Aorta (tissue), 5 donors: Measurements from ENCODE around the gene SKAP2. TPM values are rescaled to one million over a fixed set of nuclear protein-coding genes. Genes with fewer than 3 reads are reported as not detected.

Experiments used
- ATAC-seq: fragments of 200-7000 bp; cut with Tn5 transposase; one replicate; pipeline ENCODE4 v1.9.1; 2022; ENCODE audit warnings: moderate library complexity; ENCODE audit not compliant: low FRiP score
- DNase-seq, 2 donors: peaks; one replicate each; pipeline ENCODE4 v3.0.0-alpha.2; 2020
- H3K27ac ChIP-seq, 2 donors: one replicate each; pipeline ENCODE4 v1.5.1; 2013; ENCODE audit warnings: low read length in 2 of 2, mild to moderate bottlenecking in 2 of 2, moderate library complexity in 2 of 2, control low read depth in 1 of 2, inconsistent platforms in 1 of 2, low read depth in 1 of 2
- H3K27me3 ChIP-seq, 2 donors: one replicate each; pipeline ENCODE4 v1.6.1; 2013; ENCODE audit warnings: control low read depth in 1 of 2, low read length in 1 of 2, mild to moderate bottlenecking in 1 of 2, moderate library complexity in 1 of 2; ENCODE audit not compliant: insufficient read depth in 2 of 2, control insufficient read depth in 1 of 2
- H3K36me3 ChIP-seq, 2 donors: one replicate each; pipeline ENCODE4 v1.6.1; 2013; ENCODE audit warnings: control low read depth in 1 of 2, low read length in 1 of 2, mild to moderate bottlenecking in 1 of 2; ENCODE audit not compliant: insufficient read depth in 2 of 2, control insufficient read depth in 1 of 2
- H3K4me1 ChIP-seq, 2 donors: one replicate each; pipeline ENCODE4 v1.6.1; 2013; ENCODE audit warnings: low read length in 2 of 2, control low read depth in 1 of 2, mild to moderate bottlenecking in 1 of 2, moderate library complexity in 1 of 2; ENCODE audit not compliant: insufficient read depth in 2 of 2, control insufficient read depth in 1 of 2
- H3K4me3 ChIP-seq, 2 donors: one replicate each; pipeline ENCODE4 v1.5.1; 2013; ENCODE audit warnings: low read length in 2 of 2, control low read depth in 1 of 2, mild to moderate bottlenecking in 1 of 2
- H3K9me3 ChIP-seq: one replicate; pipeline ENCODE4 v1.6.1; 2013; ENCODE audit warnings: mild to moderate bottlenecking, low read length; ENCODE audit not compliant: control insufficient read depth
- WGBS, 2 donors: extraction: QIAGEN DNeasy Blood & Tissue Kit; methylation state at CpG; one replicate each; pipeline ENCODE4 v1.1.7; 2013; 5-methylcytosine and 5-hydroxymethylcytosine counted together
- intact Hi-C, 2 donors: fragments of 100-400 bp; cut with DNase I; formaldehyde crosslinking; loops; one replicate each; pipeline versions ENCODE4 v1.14.2 to v1.15.0; 2022
- polyA plus RNA-seq, 2 donors: library from polyadenylated mRNA; stranded (reverse); fragments of 200-250 nt; gene quantifications; one replicate each; pipeline ENCODE4 v1.2.3, GENCODE V29; 2013
- total RNA-seq, 2 donors: library from RNA; stranded (reverse); fragmentation: NEBNext Ultra II Directional; extraction: Animal tissue kit (Norgen Biotek cat#: 25700); gene quantifications; one replicate each; pipeline ENCODE4 v1.2.1, GENCODE V29; 2021
- donor health status: healthy with polysubstance abuse.
- donor health status: Bipolar disorder and iron deficiency.
- donor health status: DM: no; HTN: no; CAD: no.
- donor health status: DM: no; HTN: no; CAD: no.
- donor health status: DM: yes; HTN: yes; CAD: no.

SKAP2 gene
- total and polyA plus RNA-seq, 4 donors, result 11.4 to 48.5 (median 27.9) TPM

DNA sequence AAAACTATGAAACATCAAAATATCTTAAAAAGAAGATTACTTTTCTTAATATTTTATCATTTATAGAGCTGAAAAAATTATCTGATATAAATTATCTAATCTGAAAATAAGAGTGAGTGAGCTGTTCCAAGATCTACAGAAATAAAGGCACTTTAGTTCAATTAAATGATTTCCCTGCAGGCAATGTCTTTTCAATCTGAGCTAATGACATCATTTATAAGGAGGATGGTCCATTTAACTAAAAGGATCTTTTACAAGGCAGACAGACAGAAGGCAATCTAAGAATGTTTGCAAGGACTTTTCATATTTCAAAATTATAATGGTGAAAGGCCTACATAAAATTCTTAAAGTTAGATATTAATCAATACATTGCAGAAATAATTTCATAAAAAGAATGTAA is 71.8 kb downstream of the SKAP2 start:
- intact Hi-C loops, result no loop called here
- Histone ChIP-seq H3K9me3 (no peaks in the 10 kb centered on the region), H3K27ac (no peak overlapping the region), H3K4me1 (no peaks in the 10 kb centered on the region), H3K4me3 (no peak overlapping the region), H3K27me3 (no peaks in the 10 kb centered on the region), H3K36me3 (no peaks in the 10 kb centered on the region)
- ATAC-seq (no peak), DNase-seq (no peak)

DNA sequence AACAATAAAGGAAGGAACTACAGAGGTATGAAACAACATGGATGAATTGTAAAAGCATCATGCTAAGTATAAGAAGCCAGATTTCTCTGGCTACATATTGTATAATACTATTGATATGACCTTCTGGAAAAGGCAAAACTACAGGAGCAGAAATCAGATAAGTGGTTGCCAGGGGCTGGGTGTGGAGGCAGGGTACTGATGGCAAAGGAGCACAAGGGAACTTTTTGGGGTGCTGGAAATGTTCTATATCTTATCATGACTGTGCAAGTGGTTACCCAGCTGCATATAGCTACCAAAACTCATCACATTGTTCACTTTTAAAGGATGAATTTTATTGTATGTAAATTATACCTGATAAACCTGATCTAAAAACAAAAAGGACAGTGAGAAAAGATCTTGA is 72.4 kb downstream of the SKAP2 start:
- Histone ChIP-seq H3K4me1 (no peaks in the 10 kb centered on the region), H3K27me3 (no peaks in the 10 kb centered on the region), H3K9me3 (no peaks in the 10 kb centered on the region), H3K36me3 (no peaks in the 10 kb centered on the region), H3K27ac (no peak overlapping the region), H3K4me3 (no peak overlapping the region)
- intact Hi-C loops, result no loop called here
- ATAC-seq, result no peak
- DNase-seq, result no peak

DNA sequence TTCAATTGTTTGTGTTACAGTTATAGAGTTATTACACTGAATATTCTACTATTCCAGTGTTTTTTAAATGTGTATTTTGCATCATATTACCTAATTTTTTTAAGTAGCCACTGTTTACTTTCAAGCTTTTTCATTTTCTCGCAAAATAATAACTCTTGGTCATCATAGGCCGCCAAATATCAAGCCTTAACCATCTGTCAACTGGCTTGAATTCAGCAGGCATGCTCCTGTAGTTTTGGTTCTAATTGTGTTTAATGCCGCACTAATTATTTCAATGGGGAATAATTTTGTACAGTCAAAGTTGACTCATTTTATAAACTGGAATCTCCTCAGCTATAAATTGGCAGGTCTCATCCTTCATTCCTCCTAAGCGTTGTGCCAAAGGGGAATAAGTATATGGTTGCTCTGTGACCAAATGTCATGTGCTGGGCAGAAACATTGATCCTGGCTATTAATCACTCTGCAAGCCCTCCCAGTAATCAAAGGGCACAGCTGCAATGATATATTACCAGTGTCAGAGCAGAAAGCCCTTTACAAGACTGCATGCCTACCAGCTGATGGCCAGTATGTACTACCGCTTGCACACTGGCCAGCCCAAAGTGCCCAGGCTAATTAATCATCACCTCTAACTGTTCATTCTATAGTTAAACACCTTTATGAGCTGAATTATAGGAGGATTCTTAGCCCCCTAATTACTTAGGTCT is 74.8 kb downstream of the SKAP2 start:
- WGBS, 2 donors, result 84 to 96% methylated on average over 5 of the region's 5 CpGs
- Histone ChIP-seq H3K27me3 (no peaks in the 10 kb centered on the region), H3K4me3 (no peak overlapping the region), H3K9me3 (no peaks in the 10 kb centered on the region), H3K4me1 (no peaks in the 10 kb centered on the region), H3K36me3 (no peaks in the 10 kb centered on the region), H3K27ac (no peak overlapping the region)
- ATAC-seq (no peak), DNase-seq (no peak)
- intact Hi-C loops, result no loop called here

DNA sequence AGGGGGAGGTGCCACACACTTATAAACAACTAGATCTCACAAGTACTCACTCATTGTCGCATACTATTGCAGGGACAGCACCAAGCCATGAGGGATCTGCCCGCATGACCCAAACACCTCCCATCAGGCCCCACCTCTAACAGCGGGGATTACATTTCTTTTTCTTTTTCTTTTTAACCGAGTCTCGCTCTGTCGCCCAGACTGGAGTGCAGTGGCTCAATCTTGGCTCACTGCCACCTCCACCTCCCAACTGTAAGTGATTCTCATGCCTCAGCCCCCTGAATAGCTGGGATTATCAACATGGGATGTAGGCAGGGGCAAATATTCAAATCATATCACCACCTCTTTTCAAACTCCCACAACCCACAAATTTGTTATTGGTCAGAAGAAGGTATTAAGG is 76.7 kb downstream of the SKAP2 start:
- H3K9me3 ChIP-seq, result no peaks in the 10 kb centered on the region
- no peak overlapping the region for H3K4me3 ChIP-seq
- no peak overlapping the region for H3K27ac ChIP-seq
- no peak for DNase-seq
- no peaks in the 10 kb centered on the region for H3K4me1 ChIP-seq
- 71 to 77% methylated on average over 6 of the region's 6 CpGs for WGBS, 2 donors
- no peaks in the 10 kb centered on the region for H3K27me3 ChIP-seq
- no peaks in the 10 kb centered on the region for H3K36me3 ChIP-seq
- ATAC-seq, result no peak
- intact Hi-C loops, result no loop called here

DNA sequence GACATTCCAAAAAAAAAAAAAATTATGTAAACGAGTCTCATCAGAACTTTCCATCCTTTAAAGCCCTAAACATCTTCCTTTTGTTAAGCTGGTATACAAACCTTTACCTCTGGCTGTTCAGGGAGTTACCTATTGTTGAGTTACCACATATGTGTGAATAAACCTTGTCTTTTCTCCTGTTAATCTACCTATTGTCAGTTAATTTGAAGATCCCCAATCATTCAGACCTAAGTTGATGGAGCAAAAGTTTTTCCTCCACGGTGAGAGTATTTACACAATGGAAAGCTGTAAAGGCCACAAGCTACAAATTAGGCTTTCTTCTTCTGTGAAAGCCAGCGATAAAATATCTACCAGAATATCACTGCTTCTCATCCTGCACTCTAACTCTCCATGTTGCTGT is 80.3 kb downstream of the SKAP2 start:
- ATAC-seq (no peak), DNase-seq (no peak)
- intact Hi-C loops, result no loop called here
- Histone ChIP-seq H3K4me1 (no peaks in the 10 kb centered on the region), H3K9me3 (no peaks in the 10 kb centered on the region), H3K36me3 (no peaks in the 10 kb centered on the region), H3K4me3 (no peak overlapping the region), H3K27ac (no peak overlapping the region), H3K27me3 (no peaks in the 10 kb centered on the region)
- 67 to 76% methylated on average over 3 of the region's 3 CpGs for WGBS, 2 donors

DNA sequence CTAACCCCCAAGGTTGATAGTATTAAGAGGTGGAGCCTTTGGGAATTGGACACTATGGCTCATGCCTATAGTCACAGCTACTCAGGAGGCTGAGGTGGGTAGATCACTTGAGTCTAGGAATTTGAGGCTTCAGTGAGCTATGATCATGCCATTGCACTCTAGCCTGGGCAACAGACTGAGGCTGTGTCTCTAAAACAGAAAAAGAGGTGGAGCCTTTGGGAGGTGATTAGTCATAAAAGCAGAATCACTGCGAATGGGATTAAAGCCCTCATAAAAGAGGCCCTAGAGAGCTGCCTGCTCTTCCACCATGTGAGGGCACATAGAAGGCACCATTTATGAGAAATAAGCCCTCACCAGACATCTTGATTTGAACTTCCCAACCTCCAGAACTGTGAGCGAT is 81.9 kb downstream of the SKAP2 start:
- ATAC-seq (no peak), DNase-seq (no peak)
- no peaks in the 10 kb centered on the region for H3K27me3 ChIP-seq
- H3K4me1 ChIP-seq, result no peaks in the 10 kb centered on the region
- H3K36me3 ChIP-seq, result no peaks in the 10 kb centered on the region
- no peak overlapping the region for H3K4me3 ChIP-seq
- WGBS, 2 donors, result 92 to 93% methylated on average over 2 of the region's 2 CpGs
- H3K27ac ChIP-seq, result no peak overlapping the region
- intact Hi-C loops, result no loop called here
- no peaks in the 10 kb centered on the region for H3K9me3 ChIP-seq

DNA sequence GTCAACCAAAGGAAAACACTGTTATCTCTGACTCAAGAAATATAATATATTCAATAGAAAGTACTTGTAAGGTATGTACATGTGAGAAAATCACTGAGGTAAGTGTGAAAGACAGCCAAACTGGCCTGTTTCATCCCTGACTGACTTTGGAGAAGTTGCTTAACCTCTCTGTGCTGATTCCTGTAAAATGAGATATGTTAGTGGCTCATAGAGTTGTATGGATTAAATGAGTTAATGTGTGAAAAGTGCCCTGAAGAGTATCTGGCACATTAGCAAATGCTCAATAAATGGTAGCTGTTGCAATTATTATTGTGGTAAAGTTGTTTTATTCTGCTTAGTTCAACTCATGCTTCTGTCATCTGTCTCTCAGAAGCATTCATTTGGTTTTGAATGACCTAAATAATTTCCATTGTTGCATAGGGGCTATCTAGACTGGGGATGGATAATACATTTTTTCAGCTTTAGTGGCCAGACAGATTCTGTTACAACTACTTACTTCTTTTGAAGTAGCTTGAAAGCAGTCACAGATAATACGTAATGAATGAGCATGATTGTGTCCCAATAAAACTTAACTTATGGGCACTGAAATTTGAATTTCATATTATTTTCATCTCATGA is 84.3 kb downstream of the SKAP2 start:
- Histone ChIP-seq H3K4me3 (no peak overlapping the region), H3K9me3 (no peaks in the 10 kb centered on the region), H3K27ac (no peak overlapping the region), H3K36me3 (no peaks in the 10 kb centered on the region), H3K4me1 (no peaks in the 10 kb centered on the region), H3K27me3 (no peaks in the 10 kb centered on the region)
- no peak for ATAC-seq
- 93 to 100% methylated on average over 1 of the region's 1 CpG for WGBS, 2 donors
- intact Hi-C loops, result no loop called here
- DNase-seq, result no peak

DNA sequence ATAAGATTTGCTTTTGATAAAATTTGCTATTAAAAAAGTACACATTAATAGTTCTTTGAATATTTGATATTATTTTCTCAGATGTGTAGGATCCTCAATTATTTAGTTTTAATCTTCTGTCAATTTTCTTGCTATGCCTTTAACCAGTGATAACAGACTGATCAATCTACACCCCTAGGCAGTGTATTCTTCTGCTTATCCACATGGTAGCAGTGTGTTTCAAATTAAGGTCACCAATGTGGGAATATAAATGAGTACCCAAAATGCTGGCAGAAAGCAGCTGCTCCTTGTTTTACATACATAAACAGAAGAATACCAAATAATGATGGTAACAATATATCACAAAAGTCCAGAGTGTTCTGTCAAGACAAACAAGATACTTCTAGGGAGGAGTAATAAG is 87.0 kb downstream of the SKAP2 start:
- no peak overlapping the region for H3K4me3 ChIP-seq
- H3K36me3 ChIP-seq, result no peaks in the 10 kb centered on the region
- no peaks in the 10 kb centered on the region for H3K27me3 ChIP-seq
- no peaks in the 10 kb centered on the region for H3K4me1 ChIP-seq
- H3K27ac ChIP-seq, result no peak overlapping the region
- H3K9me3 ChIP-seq, result no peaks in the 10 kb centered on the region
- intact Hi-C loops, result no loop called here
- DNase-seq (no peak), ATAC-seq (no peak)

DNA sequence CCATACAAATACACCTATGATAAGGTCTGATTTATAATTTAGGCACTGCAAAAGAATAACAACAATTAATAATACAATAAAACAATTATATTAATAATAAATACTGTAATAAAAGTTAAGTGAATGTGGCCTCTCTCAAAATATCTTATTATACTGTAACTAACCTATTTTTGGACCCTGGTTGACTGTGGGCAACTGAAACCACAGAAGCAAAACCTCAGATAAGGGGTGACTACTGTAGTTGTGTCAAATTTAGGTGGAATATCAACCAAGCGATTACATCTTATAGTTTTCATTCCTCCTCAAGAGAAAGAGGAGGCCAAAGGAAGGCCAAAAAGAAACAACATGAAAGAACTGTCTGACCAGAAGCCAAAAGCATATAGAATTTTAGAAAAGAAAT is 103.9 kb downstream of the SKAP2 start:
- no peak for DNase-seq
- peaks cover 0 to 1% of the 10 kb centered on the region in 2 donors for H3K27me3 ChIP-seq
- 82 to 90% methylated on average over 1 of the region's 1 CpG for WGBS, 2 donors
- no peaks in the 10 kb centered on the region for H3K9me3 ChIP-seq
- intact Hi-C loops, result no loop called here
- no peak overlapping the region for H3K27ac ChIP-seq
- H3K36me3 ChIP-seq, result no peaks in the 10 kb centered on the region
- no peak for ATAC-seq
- H3K4me1 ChIP-seq, result no peaks in the 10 kb centered on the region
- no peak overlapping the region for H3K4me3 ChIP-seq
